Esophagus squamous epithelium (tissue), 5 donors: ENCODE results near the gene MMP27. TPM values are rescaled to one million over a fixed set of nuclear protein-coding genes. Genes with fewer than 3 reads are reported as not detected.

ENCODE experiments used
- DNase-seq: peaks from one replicate; lab custom pipeline; 2025; lab: John Stamatoyannopoulos, UW
- H3K27ac ChIP-seq, 4 donors: fragments of 200-600 bp; sonication (generic); one replicate each; pipeline ENCODE4 v1.5.1; 2016 to 2019; ENCODE audit warnings: mild to moderate bottlenecking in 1 of 4
- H3K27me3 ChIP-seq, 4 donors: fragments of 200-600 bp; sonication (generic); 1 replicate in 3 of 4; 2 replicates in 1 of 4; pipeline versions ENCODE4 v1.5.1 to v1.6.0; 2017 to 2021; ENCODE audit warnings: antibody characterized with exemption in 1 of 4
- H3K36me3 ChIP-seq, 3 donors: fragments of 200-600 bp; sonication (generic); one replicate each; pipeline ENCODE4 v1.5.1; 2016 to 2019
- H3K4me1 ChIP-seq, 3 donors: fragments of 200-600 bp; sonication (generic); one replicate each; pipeline ENCODE4 v1.5.1; 2017 to 2019
- H3K4me3 ChIP-seq, 4 donors: fragments of 200-600 bp; sonication (generic); 1 replicate in 3 of 4; 2 replicates in 1 of 4; pipeline ENCODE4 v1.5.1; 2016 to 2019; ENCODE audit warnings: mild to moderate bottlenecking in 2 of 4, moderate library complexity in 1 of 4
- H3K9me3 ChIP-seq, 3 donors: fragments of 200-600 bp; sonication (generic); one replicate each; pipeline ENCODE4 v1.5.1; 2016 to 2019
- CTCF ChIP-seq, 6 experiments: fragments of 450-650 bp in 4 of 6; fragments of 200-600 bp in 2 of 6; sonication (generic) in 2 of 6; IDR thresholded peaks; one replicate each; pipeline ENCODE4 v1.5.1; 2016 to 2019; ENCODE audit warnings: antibody characterized with exemption in 6 of 6, mild to moderate bottlenecking in 4 of 6, moderate library complexity in 4 of 6
- POLR2A ChIP-seq, 4 donors: fragments of 450-650 bp; IDR thresholded peaks; one replicate each; pipeline ENCODE4 v1.6.1; 2017; ENCODE audit warnings: antibody characterized with exemption in 4 of 4, mild to moderate bottlenecking in 4 of 4, moderate library complexity in 3 of 4
- WGBS, 2 donors: methylation state at CpG; one replicate each; pipeline ENCODE4 v1.1.5; 2018; 5-methylcytosine and 5-hydroxymethylcytosine counted together
- intact Hi-C: fragments of 100-400 bp; cut with DNase I; formaldehyde crosslinking; loops from one replicate; pipeline ENCODE4 v1.15.0; 2022
- total RNA-seq, 4 donors: library from RNA; depleted of rRNA; stranded (reverse); fragments of >200 nt; gene quantifications; one replicate each; pipeline ENCODE4 v1.1.0, GENCODE V29; 2016
- donor health status: DM: yes; HTN: yes; CAD: no.

The MMP27 gene
- total RNA-seq, 4 donors from 2014 or later = 0.19 TPM; not detected in 3

- WGBS, 2 donors = 93% methylated on average over 2 of the region's 2 CpGs; no CpG with 5 or more reads in 1 of the 2 donors
- Histone ChIP-seq H3K27ac (no peak overlapping the region), H3K9me3 (no peaks in the 10 kb centered on the region), H3K27me3 (no peaks in the 10 kb centered on the region), H3K4me1 (no peaks in the 10 kb centered on the region), H3K36me3 (no peaks in the 10 kb centered on the region), H3K4me3 (no peak overlapping the region)
- intact Hi-C loops = no loop called here
- no peak for DNase-seq
- TF ChIP-seq POLR2A (IDR thresholded peaks at IDR 0.05) (no peak), CTCF (IDR thresholded peaks at IDR 0.05) (no peak)
Observed at GRCh38 chr11:102676084-102676483, 29.5 kb downstream of the MMP27 start.

GRCh38 chr11:102669664-102670063 lies 35.9 kb downstream of the MMP27 start:
- no peak for DNase-seq
- Histone ChIP-seq H3K4me3 (no peak overlapping the region), H3K27me3 (no peaks in the 10 kb centered on the region), H3K9me3 (no peaks in the 10 kb centered on the region), H3K36me3 (no peaks in the 10 kb centered on the region), H3K4me1 (no peaks in the 10 kb centered on the region), H3K27ac (no peak overlapping the region)
- 56 to 73% methylated on average over 3 of the region's 3 CpGs for WGBS, 2 donors
- TF ChIP-seq CTCF (IDR thresholded peaks at IDR 0.05) (no peak), POLR2A (IDR thresholded peaks at IDR 0.05) (no peak)
- intact Hi-C loops = no loop called here

GRCh38 chr11:102666331-102666957 lies 39.1 kb downstream of the MMP27 start:
- Histone ChIP-seq H3K27ac (no peak overlapping the region), H3K9me3 (no peaks in the 10 kb centered on the region), H3K27me3 (no peaks in the 10 kb centered on the region), H3K36me3 (no peaks in the 10 kb centered on the region), H3K4me1 (no peaks in the 10 kb centered on the region), H3K4me3 (no peak overlapping the region)
- intact Hi-C loops = no loop called here
- 5% methylated on average over 4 of the region's 4 CpGs for WGBS, 2 donors
- TF ChIP-seq CTCF (IDR thresholded peaks at IDR 0.05) (peak; percentile 64 to 86 (median 74)), POLR2A (IDR thresholded peaks at IDR 0.05) (no peak)
- DNase-seq = no peak

- Histone ChIP-seq H3K36me3 (no peaks in the 10 kb centered on the region), H3K4me1 (no peaks in the 10 kb centered on the region), H3K27ac (no peak overlapping the region), H3K4me3 (no peak overlapping the region), H3K9me3 (no peaks in the 10 kb centered on the region), H3K27me3 (no peaks in the 10 kb centered on the region)
- intact Hi-C loops = no loop called here
- 80 to 91% methylated on average over 7 to 13 of the region's 13 CpGs for WGBS, 2 donors
- DNase-seq = no peak
- TF ChIP-seq POLR2A (IDR thresholded peaks at IDR 0.05) (no peak), CTCF (IDR thresholded peaks at IDR 0.05) (peak in 1 of 6 experiments; percentile 12)
Observed at GRCh38 chr11:102664001-102664752, 41.4 kb downstream of the MMP27 start.

GRCh38 chr11:102662607-102663006 lies 43.0 kb downstream of the MMP27 start:
- H3K27me3 ChIP-seq = no peaks in the 10 kb centered on the region
- no peak overlapping the region for H3K4me3 ChIP-seq
- H3K9me3 ChIP-seq = no peaks in the 10 kb centered on the region
- TF ChIP-seq POLR2A (IDR thresholded peaks at IDR 0.05) (no peak), CTCF (IDR thresholded peaks at IDR 0.05) (no peak)
- H3K27ac ChIP-seq = no peak overlapping the region
- H3K36me3 ChIP-seq = no peaks in the 10 kb centered on the region
- DNase-seq = no peak
- intact Hi-C loops = no loop called here
- H3K4me1 ChIP-seq = no peaks in the 10 kb centered on the region
